ENCODE data around the gene MOG. TPM values are rescaled to one million over a fixed set of nuclear protein-coding genes. Genes with fewer than 3 reads are reported as not detected.
"Not testable (repeated sequence)": the region's sequence is repeated elsewhere in the genome, so short reads cannot be mapped to it uniquely, and the experiment has no call there.

Gene MOG
- total RNA-seq, 1 experiment from 2014 or later, result not detected

- no peak for DNase-seq (ENCODE audit: low read depth in 1 of 2, low spot score in 2 of 2)
- Histone ChIP-seq H3K4me3 (no peak overlapping the region), H3K36me3 (no peaks in the 10 kb centered on the region), H3K27ac (no peak overlapping the region), H3K9me3 (replicated peaks) (no peaks in the 10 kb centered on the region), H3K27me3 (replicated peaks) (no peaks in the 10 kb centered on the region; the same call in 1 of the 2 replicates), H3K4me1 (replicated peaks) (peaks cover 4% of the 10 kb centered on the region; the same call in 1 of the 2 replicates)
Measured at GRCh38 chr6:29652198-29652584, 4.7 kb upstream of the MOG start.

GRCh38 chr6:29653452-29654038 is 3.3 kb upstream of the MOG start:
- Histone ChIP-seq H3K4me3 (no peak overlapping the region), H3K9me3 (replicated peaks) (no peaks in the 10 kb centered on the region), H3K4me1 (replicated peaks) (peaks cover 4% of the 10 kb centered on the region; the same call in 1 of the 2 replicates), H3K36me3 (no peaks in the 10 kb centered on the region), H3K27me3 (replicated peaks) (no peaks in the 10 kb centered on the region; the same call in 1 of the 2 replicates), H3K27ac (no peak overlapping the region)
- peak in 1 of 2 experiments; percentile 19 for DNase-seq (ENCODE audit: low read depth in 1 of 2, low spot score in 2 of 2)

- Histone ChIP-seq H3K27me3 (replicated peaks) (no peaks in the 10 kb centered on the region; the same call in 1 of the 2 replicates), H3K36me3 (no peaks in the 10 kb centered on the region), H3K4me3 (no peak overlapping the region), H3K27ac (no peak overlapping the region), H3K4me1 (replicated peaks) (no peaks in the 10 kb centered on the region), H3K9me3 (replicated peaks) (no peaks in the 10 kb centered on the region)
- DNase-seq (ENCODE audit: low read depth in 1 of 2, low spot score in 2 of 2), result no peak
Measured at GRCh38 chr6:29655658-29656057, 1.2 kb upstream of the MOG start.

GRCh38 chr6:29656157-29656556 is 735 bp upstream of the MOG start:
- DNase-seq (ENCODE audit: low read depth in 1 of 2, low spot score in 2 of 2), result no peak
- H3K27me3 ChIP-seq (replicated peaks), result peaks cover 1% of the 10 kb centered on the region
- H3K9me3 ChIP-seq (replicated peaks), result no peaks in the 10 kb centered on the region
- no peaks in the 10 kb centered on the region for H3K36me3 ChIP-seq
- H3K4me3 ChIP-seq, result no peak overlapping the region
- no peaks in the 10 kb centered on the region for H3K4me1 ChIP-seq (replicated peaks)
- H3K27ac ChIP-seq, result no peak overlapping the region

GRCh38 chr6:29661071-29661470 is 4.2 kb downstream of the MOG start:
- no peak for DNase-seq (ENCODE audit: low read depth in 1 of 2, low spot score in 2 of 2)
- Histone ChIP-seq H3K9me3 (replicated peaks) (no peaks in the 10 kb centered on the region), H3K27ac (no peak overlapping the region), H3K36me3 (no peaks in the 10 kb centered on the region), H3K4me1 (replicated peaks) (no peaks in the 10 kb centered on the region), H3K4me3 (no peak overlapping the region), H3K27me3 (replicated peaks) (peaks cover 4% of the 10 kb centered on the region; the same call in 1 of the 2 replicates)

GRCh38 chr6:29661502-29662141 is 4.7 kb downstream of the MOG start:
- H3K4me3 ChIP-seq, result not testable (repeated sequence)

GRCh38 chr6:29663300-29664042 is 6.6 kb downstream of the MOG start:
- Histone ChIP-seq H3K4me3 (no peak overlapping the region), H3K36me3 (no peaks in the 10 kb centered on the region), H3K27ac (no peak overlapping the region), H3K27me3 (replicated peaks) (peaks cover 4% of the 10 kb centered on the region; the same call in 1 of the 2 replicates), H3K9me3 (replicated peaks) (no peaks in the 10 kb centered on the region), H3K4me1 (replicated peaks) (no peaks in the 10 kb centered on the region)
- no peak for DNase-seq (ENCODE audit: low read depth in 1 of 2, low spot score in 2 of 2)

More at GRCh38 chr6:29661502-29662141, 4.7 kb downstream of the MOG start:
- not testable (repeated sequence) for H3K9me3 ChIP-seq (replicated peaks); H3K4me1 ChIP-seq (replicated peaks); DNase-seq (ENCODE audit: low read depth in 1 of 2, low spot score in 2 of 2); H3K36me3 ChIP-seq; H3K27ac ChIP-seq; H3K27me3 ChIP-seq (replicated peaks)

GRCh38 chr6:29665942-29666825 is 9.3 kb downstream of the MOG start:
- Histone ChIP-seq H3K27me3 (replicated peaks) (peaks cover 2% of the 10 kb centered on the region; the same call in 1 of the 2 replicates), H3K27ac (no peak overlapping the region), H3K4me1 (replicated peaks) (no peaks in the 10 kb centered on the region), H3K4me3 (no peak overlapping the region), H3K36me3 (no peaks in the 10 kb centered on the region), H3K9me3 (replicated peaks) (no peaks in the 10 kb centered on the region)
- DNase-seq (ENCODE audit: low read depth in 1 of 2, low spot score in 2 of 2), result no peak

- H3K27ac ChIP-seq, result no peak overlapping the region
- H3K36me3 ChIP-seq, result no peaks in the 10 kb centered on the region
- no peaks in the 10 kb centered on the region for H3K9me3 ChIP-seq (replicated peaks)
- H3K4me1 ChIP-seq (replicated peaks), result no peaks in the 10 kb centered on the region
- H3K4me3 ChIP-seq, result no peak overlapping the region
- DNase-seq (ENCODE audit: low read depth in 1 of 2, low spot score in 2 of 2), result no peak
- no peaks in the 10 kb centered on the region for H3K27me3 ChIP-seq (replicated peaks)
Measured at GRCh38 chr6:29666826-29667130, 9.9 kb downstream of the MOG start.

GRCh38 chr6:29667158-29667557 is 10.3 kb downstream of the MOG start:
- no peak for DNase-seq (ENCODE audit: low read depth in 1 of 2, low spot score in 2 of 2)
- no peak overlapping the region for H3K27ac ChIP-seq
- H3K27me3 ChIP-seq (replicated peaks), result no peaks in the 10 kb centered on the region
- H3K4me3 ChIP-seq, result no peak overlapping the region
- H3K9me3 ChIP-seq (replicated peaks), result no peaks in the 10 kb centered on the region
- no peaks in the 10 kb centered on the region for H3K36me3 ChIP-seq
- no peaks in the 10 kb centered on the region for H3K4me1 ChIP-seq (replicated peaks)

- Histone ChIP-seq H3K36me3 (no peaks in the 10 kb centered on the region), H3K4me1 (replicated peaks) (no peaks in the 10 kb centered on the region), H3K9me3 (replicated peaks) (no peaks in the 10 kb centered on the region), H3K4me3 (no peak overlapping the region), H3K27ac (no peak overlapping the region), H3K27me3 (replicated peaks) (no peaks in the 10 kb centered on the region)
- DNase-seq (ENCODE audit: low read depth in 1 of 2, low spot score in 2 of 2), result no peak
Measured at GRCh38 chr6:29671026-29671425, 14.1 kb downstream of the MOG start.

- DNase-seq (ENCODE audit: low read depth in 1 of 2, low spot score in 2 of 2); H3K27me3 ChIP-seq (replicated peaks); H3K4me1 ChIP-seq (replicated peaks); H3K9me3 ChIP-seq (replicated peaks); H3K4me3 ChIP-seq; H3K36me3 ChIP-seq; H3K27ac ChIP-seq: not testable (repeated sequence)
Measured at GRCh38 chr6:29672116-29672515, 15.2 kb downstream of the MOG start.

GRCh38 chr6:29673161-29673560 is 16.3 kb downstream of the MOG start:
- no peak overlapping the region for H3K27ac ChIP-seq
- H3K36me3 ChIP-seq, result no peaks in the 10 kb centered on the region
- no peaks in the 10 kb centered on the region for H3K4me1 ChIP-seq (replicated peaks)
- H3K27me3 ChIP-seq (replicated peaks), result no peaks in the 10 kb centered on the region
- DNase-seq (ENCODE audit: low read depth in 1 of 2, low spot score in 2 of 2), result no peak
- H3K9me3 ChIP-seq (replicated peaks), result no peaks in the 10 kb centered on the region
- no peak overlapping the region for H3K4me3 ChIP-seq
